Retinal pigment epithelial cell (primary cell): ENCODE measurements around the gene SEMA6A.

Experiments used
- DNase-seq: peaks from one replicate; pipeline ENCODE4 v3.0.0-alpha.2; 2010; ENCODE audit warnings: low read depth
- H3K4me3 ChIP-seq: 2 replicates; pipeline ENCODE4 v1.5.1; 2011; ENCODE audit warnings: mild to moderate bottlenecking, low read length, control low read depth, moderate library complexity
- CTCF ChIP-seq: conservative IDR thresholded peaks from 2 replicates; pipeline ENCODE4 v1.5.1; 2011; ENCODE audit warnings: low read depth, low read length, control low read depth, inconsistent platforms

Gene SEMA6A

GRCh38 chr5:116401576-116401975 is 173.0 kb downstream of the SEMA6A start:
- TF ChIP-seq CTCF = no peak
- DNase-seq = no peak
- no peak overlapping the region for H3K4me3 ChIP-seq

- no peak overlapping the region for H3K4me3 ChIP-seq
- no peak for DNase-seq
- TF ChIP-seq CTCF = no peak
These were observed 178.0 kb downstream of the SEMA6A start for GRCh38 chr5:116396476-116397099.

GRCh38 chr5:116395631-116396203 is 178.9 kb downstream of the SEMA6A start:
- DNase-seq = no peak
- no peak overlapping the region for H3K4me3 ChIP-seq
- TF ChIP-seq CTCF = no peak

- no peak for DNase-seq
- H3K4me3 ChIP-seq = no peak overlapping the region
- TF ChIP-seq CTCF = no peak
These were observed 179.4 kb downstream of the SEMA6A start for GRCh38 chr5:116395226-116395625.

GRCh38 chr5:116394186-116394867 is 180.3 kb downstream of the SEMA6A start:
- TF ChIP-seq CTCF = no peak
- H3K4me3 ChIP-seq = no peak overlapping the region
- DNase-seq = no peak
